Dendritic cell treated with granulocyte-macrophage colony-stimulating factor and Interleukin-4, amounts not matched to agents 40 ng/mL and 50 ng/mL, for 4 days (primary cell): ENCODE results near the gene FIBIN.
"Not testable (repeated sequence)": the region's sequence is repeated elsewhere in the genome, so short reads cannot be mapped to it uniquely, and the experiment has no call there.

ENCODE experiments used
- H3K27ac Mint-ChIP-seq: one replicate; pipeline ENCODE4 v1.8.0; 2022; ENCODE audit warnings: mild to moderate bottlenecking, mixed read lengths
- H3K27me3 Mint-ChIP-seq: one replicate; pipeline ENCODE4 v1.8.0; 2022; ENCODE audit warnings: mild to moderate bottlenecking, mixed read lengths
- H3K36me3 Mint-ChIP-seq: one replicate; pipeline ENCODE4 v1.8.0; 2022; ENCODE audit warnings: low read depth, mixed read lengths
- H3K4me1 Mint-ChIP-seq: one replicate; pipeline ENCODE4 v1.8.0; 2022; ENCODE audit warnings: low read depth, mixed read lengths
- H3K4me3 Mint-ChIP-seq: one replicate; pipeline ENCODE4 v1.8.0; 2022; ENCODE audit warnings: mild to moderate bottlenecking, moderate library complexity, mixed read lengths
- H3K9me3 Mint-ChIP-seq: one replicate; pipeline ENCODE4 v1.8.0; 2022; ENCODE audit warnings: mixed read lengths
- intact Hi-C: fragments of 100-400 bp; cut with micrococcal nuclease; formaldehyde crosslinking; loops from one replicate; pipeline ENCODE4 v1.15.0; 2022

The FIBIN gene

DNA sequence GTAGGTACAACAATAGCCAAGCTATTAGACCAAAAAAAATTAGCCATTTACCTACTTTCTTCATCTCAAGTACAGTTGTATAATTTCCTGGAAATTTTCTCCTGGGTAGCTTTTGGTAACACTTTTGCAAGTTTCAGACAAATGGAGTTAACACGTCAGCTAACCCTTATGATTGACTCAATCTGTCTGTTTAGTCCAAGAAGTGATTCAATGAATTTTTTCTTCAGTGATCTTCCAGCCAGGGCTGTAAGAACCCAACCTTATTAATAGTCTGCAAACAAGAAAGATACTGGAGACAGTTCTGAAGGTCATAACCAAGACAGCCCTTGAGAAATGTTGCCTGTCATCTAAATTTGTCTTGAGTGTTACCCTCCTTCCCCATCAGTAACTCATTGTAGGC, 30.1 kb upstream of the FIBIN start:
- Mint-ChIP-seq H3K36me3 (no peaks in the 10 kb centered on the region), H3K4me3 (no peak overlapping the region), H3K27ac (no peak overlapping the region), H3K4me1 (no peaks in the 10 kb centered on the region), H3K27me3 (no peaks in the 10 kb centered on the region), H3K9me3 (peaks cover 7% of the 10 kb centered on the region)
- intact Hi-C loops, result no loop called here

GRCh38 chr11:26964339-26964738, 29.6 kb upstream of the FIBIN start:
- Mint-ChIP-seq H3K27ac (no peak overlapping the region), H3K4me1 (no peaks in the 10 kb centered on the region)
- intact Hi-C loops, result no loop called here

GRCh38 chr11:26964847-26965485, 28.9 kb upstream of the FIBIN start:
- H3K9me3 Mint-ChIP-seq, H3K27ac Mint-ChIP-seq, H3K4me1 Mint-ChIP-seq, H3K27me3 Mint-ChIP-seq, H3K36me3 Mint-ChIP-seq, intact Hi-C loops, H3K4me3 Mint-ChIP-seq: not testable (repeated sequence)

More at GRCh38 chr11:26964339-26964738, 29.6 kb upstream of the FIBIN start:
- Mint-ChIP-seq H3K27me3 (no peaks in the 10 kb centered on the region), H3K36me3 (no peaks in the 10 kb centered on the region), H3K4me3 (no peak overlapping the region), H3K9me3 (peaks cover 1% of the 10 kb centered on the region)

- Mint-ChIP-seq H3K27me3 (no peaks in the 10 kb centered on the region), H3K4me1 (no peaks in the 10 kb centered on the region), H3K27ac (no peak overlapping the region), H3K4me3 (no peak overlapping the region), H3K9me3 (no peaks in the 10 kb centered on the region), H3K36me3 (no peaks in the 10 kb centered on the region)
- intact Hi-C loops, result no loop called here
Observed at GRCh38 chr11:26971961-26972360, 22.0 kb upstream of the FIBIN start.

DNA sequence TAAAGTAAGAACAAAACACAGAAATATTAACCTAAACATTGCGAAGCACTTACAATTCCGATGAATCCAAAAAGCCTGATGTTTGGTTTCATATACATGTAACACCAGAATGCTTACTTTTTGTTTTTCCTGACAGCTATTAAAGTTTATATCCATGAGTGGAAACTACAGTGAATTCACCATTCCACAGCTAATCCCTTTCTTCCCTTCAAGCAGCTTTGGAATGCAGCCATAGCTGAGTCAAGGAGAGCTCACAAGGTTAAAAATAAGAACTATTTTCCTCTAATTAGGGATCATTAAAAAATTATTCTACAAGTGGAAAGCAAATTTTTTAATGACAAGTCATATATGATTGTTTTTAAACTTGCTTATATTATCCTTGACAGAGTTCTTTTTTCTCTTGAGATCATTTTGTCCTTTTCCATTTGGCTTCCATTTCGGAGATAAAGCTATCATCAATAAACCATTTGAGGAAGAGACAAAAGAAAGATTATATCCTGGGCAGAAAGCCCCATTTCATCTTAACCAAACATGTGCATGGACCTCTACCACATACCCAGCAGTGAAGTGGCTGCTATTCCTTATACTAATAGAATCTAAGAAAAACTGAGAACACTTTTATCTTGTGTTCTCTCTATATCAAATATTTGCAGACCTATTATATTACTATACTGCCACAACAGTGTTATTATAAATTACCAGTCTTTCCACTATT, 19.7 kb upstream of the FIBIN start:
- Mint-ChIP-seq H3K27me3 (no peaks in the 10 kb centered on the region), H3K4me1 (no peaks in the 10 kb centered on the region)
- intact Hi-C loops, result no loop called here

DNA sequence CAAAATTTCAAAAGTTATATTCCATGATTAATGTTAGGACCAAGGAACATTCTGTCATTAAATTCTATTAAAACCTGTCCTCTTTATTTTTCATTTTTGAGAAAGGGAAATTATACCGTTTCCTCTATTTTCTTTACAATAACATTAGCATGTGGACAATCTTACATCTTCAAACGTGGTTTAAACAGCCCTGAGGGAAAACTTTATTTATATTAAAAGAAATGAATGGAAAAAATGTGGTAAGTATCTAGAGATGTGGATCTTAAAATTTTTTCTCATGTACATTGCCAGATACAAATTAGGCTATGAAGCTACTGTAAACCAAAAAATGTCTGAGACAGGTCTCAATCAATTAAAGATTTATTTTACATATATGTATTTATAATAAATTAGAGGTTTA, 18.9 kb upstream of the FIBIN start:
- H3K27ac Mint-ChIP-seq, result no peak overlapping the region
- no peak overlapping the region for H3K4me3 Mint-ChIP-seq
- H3K27me3 Mint-ChIP-seq, result no peaks in the 10 kb centered on the region
- H3K9me3 Mint-ChIP-seq, result no peaks in the 10 kb centered on the region
- H3K4me1 Mint-ChIP-seq, result no peaks in the 10 kb centered on the region
- no peaks in the 10 kb centered on the region for H3K36me3 Mint-ChIP-seq
- intact Hi-C loops, result no loop called here

More for the DNA sequence above, 19.7 kb upstream of the FIBIN start:
- no peak overlapping the region for H3K27ac Mint-ChIP-seq
- no peak overlapping the region for H3K4me3 Mint-ChIP-seq
- H3K9me3 Mint-ChIP-seq, result no peaks in the 10 kb centered on the region
- no peaks in the 10 kb centered on the region for H3K36me3 Mint-ChIP-seq

GRCh38 chr11:26976389-26976788, 17.5 kb upstream of the FIBIN start:
- no peaks in the 10 kb centered on the region for H3K4me1 Mint-ChIP-seq
- no peak overlapping the region for H3K4me3 Mint-ChIP-seq
- intact Hi-C loops, result no loop called here
- H3K27me3 Mint-ChIP-seq, result no peaks in the 10 kb centered on the region
- peaks cover 8% of the 10 kb centered on the region for H3K9me3 Mint-ChIP-seq
- H3K36me3 Mint-ChIP-seq, result no peaks in the 10 kb centered on the region
- no peak overlapping the region for H3K27ac Mint-ChIP-seq

- H3K27me3 Mint-ChIP-seq, H3K27ac Mint-ChIP-seq, H3K4me3 Mint-ChIP-seq, H3K36me3 Mint-ChIP-seq, intact Hi-C loops, H3K4me1 Mint-ChIP-seq: not testable (repeated sequence)
- H3K9me3 Mint-ChIP-seq, result peaks cover 16% of the 10 kb centered on the region
Observed at GRCh38 chr11:26977209-26977608, 16.7 kb upstream of the FIBIN start.

GRCh38 chr11:26983645-26984044, 10.3 kb upstream of the FIBIN start:
- no peaks in the 10 kb centered on the region for H3K36me3 Mint-ChIP-seq
- intact Hi-C loops, result no loop called here

GRCh38 chr11:26985470-26985869, 8.4 kb upstream of the FIBIN start:
- intact Hi-C loops, result no loop called here
- H3K9me3 Mint-ChIP-seq, result peaks cover 34% of the 10 kb centered on the region
- no peak overlapping the region for H3K27ac Mint-ChIP-seq
- no peak overlapping the region for H3K4me3 Mint-ChIP-seq
- H3K4me1 Mint-ChIP-seq, result no peaks in the 10 kb centered on the region
- H3K27me3 Mint-ChIP-seq, result no peaks in the 10 kb centered on the region
- H3K36me3 Mint-ChIP-seq, result no peaks in the 10 kb centered on the region

More at GRCh38 chr11:26983645-26984044, 10.3 kb upstream of the FIBIN start:
- no peak overlapping the region for H3K4me3 Mint-ChIP-seq
- H3K9me3 Mint-ChIP-seq, result peaks cover 35% of the 10 kb centered on the region
- H3K27me3 Mint-ChIP-seq, result no peaks in the 10 kb centered on the region
- H3K27ac Mint-ChIP-seq, result no peak overlapping the region
- no peaks in the 10 kb centered on the region for H3K4me1 Mint-ChIP-seq

DNA sequence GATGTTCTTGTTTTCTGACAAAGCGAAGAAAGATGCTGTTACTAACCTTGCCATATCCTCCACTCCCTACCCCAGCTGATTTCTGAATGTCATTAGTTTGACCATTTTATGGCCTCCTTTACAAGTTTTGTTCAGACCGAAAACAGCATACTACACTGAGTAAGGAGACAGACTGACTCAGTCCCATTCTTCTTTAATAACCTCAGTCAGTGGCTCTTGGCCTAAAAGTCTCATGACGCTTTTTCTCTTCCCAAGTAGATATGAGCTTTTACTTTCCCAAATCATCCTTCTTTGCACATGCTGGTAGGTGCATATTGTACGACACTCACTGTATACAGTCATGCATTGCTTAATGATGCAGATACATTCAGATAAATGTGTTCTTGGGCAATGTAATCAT, 8.0 kb upstream of the FIBIN start:
- no peak overlapping the region for H3K27ac Mint-ChIP-seq
- H3K4me3 Mint-ChIP-seq, result no peak overlapping the region

DNA sequence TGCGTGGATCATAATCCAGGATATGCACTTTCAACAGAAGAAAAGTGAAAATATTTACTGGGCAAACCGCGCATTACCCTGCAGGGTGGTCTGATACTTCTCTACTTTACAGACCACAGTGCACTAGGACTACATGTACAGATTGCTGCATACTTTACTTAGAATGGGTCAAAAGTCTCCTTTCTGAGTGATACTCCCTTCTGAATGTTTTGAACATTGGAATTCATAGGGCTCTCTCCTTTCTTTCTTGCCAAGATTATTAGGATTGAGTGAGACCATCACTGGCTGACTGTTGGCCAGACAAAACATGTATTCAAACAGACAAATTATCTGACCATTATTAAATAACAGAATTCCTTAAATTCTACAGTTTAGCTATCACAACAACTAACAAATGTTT, 6.6 kb upstream of the FIBIN start:
- Mint-ChIP-seq H3K27ac (no peak overlapping the region), H3K27me3 (no peaks in the 10 kb centered on the region), H3K4me3 (no peak overlapping the region), H3K9me3 (peaks cover 18% of the 10 kb centered on the region), H3K4me1 (no peaks in the 10 kb centered on the region), H3K36me3 (no peaks in the 10 kb centered on the region)
- intact Hi-C loops, result no loop called here

More for the DNA sequence above, 8.0 kb upstream of the FIBIN start:
- no peaks in the 10 kb centered on the region for H3K4me1 Mint-ChIP-seq
- peaks cover 29% of the 10 kb centered on the region for H3K9me3 Mint-ChIP-seq
- no peaks in the 10 kb centered on the region for H3K27me3 Mint-ChIP-seq
- no peaks in the 10 kb centered on the region for H3K36me3 Mint-ChIP-seq
- intact Hi-C loops, result no loop called here

- Mint-ChIP-seq H3K27ac (no peak overlapping the region), H3K9me3 (peaks cover 14% of the 10 kb centered on the region), H3K4me1 (no peaks in the 10 kb centered on the region), H3K27me3 (no peaks in the 10 kb centered on the region), H3K36me3 (no peaks in the 10 kb centered on the region), H3K4me3 (no peak overlapping the region)
- intact Hi-C loops, result no loop called here
Observed at GRCh38 chr11:26987731-26988130, 6.2 kb upstream of the FIBIN start.

DNA sequence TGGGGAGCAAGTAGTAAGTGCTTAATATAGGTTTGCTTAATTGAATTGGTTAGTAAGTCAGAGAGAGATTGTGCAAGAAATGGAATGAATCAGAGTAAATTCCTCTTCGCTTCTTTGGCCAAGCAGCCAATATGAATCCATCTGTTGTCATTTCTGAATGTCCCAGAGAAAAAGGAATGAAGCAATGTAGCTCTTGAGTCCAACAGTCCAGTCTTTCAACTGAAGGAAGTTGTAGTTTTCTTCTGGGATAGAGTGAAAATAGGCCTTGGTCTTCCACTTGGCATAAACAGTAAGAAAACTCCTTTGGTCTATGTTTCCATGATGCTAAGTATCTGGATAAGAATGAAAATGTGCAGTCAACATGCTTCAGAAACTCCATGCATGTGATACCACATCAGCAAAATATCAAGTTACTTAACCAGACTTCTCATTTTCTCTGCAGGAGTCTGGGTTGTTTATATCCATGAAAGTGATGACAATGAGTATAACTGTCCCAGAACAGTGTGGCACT, 1.8 kb upstream of the FIBIN start:
- H3K36me3 Mint-ChIP-seq, result no peaks in the 10 kb centered on the region
- H3K27me3 Mint-ChIP-seq, result peaks cover 3% of the 10 kb centered on the region
- intact Hi-C loops, result no loop called here
- H3K9me3 Mint-ChIP-seq, result no peaks in the 10 kb centered on the region
- H3K4me3 Mint-ChIP-seq, result no peak overlapping the region
- no peaks in the 10 kb centered on the region for H3K4me1 Mint-ChIP-seq
- H3K27ac Mint-ChIP-seq, result no peak overlapping the region
